ENCODE results near the gene LCORL.

DNA sequence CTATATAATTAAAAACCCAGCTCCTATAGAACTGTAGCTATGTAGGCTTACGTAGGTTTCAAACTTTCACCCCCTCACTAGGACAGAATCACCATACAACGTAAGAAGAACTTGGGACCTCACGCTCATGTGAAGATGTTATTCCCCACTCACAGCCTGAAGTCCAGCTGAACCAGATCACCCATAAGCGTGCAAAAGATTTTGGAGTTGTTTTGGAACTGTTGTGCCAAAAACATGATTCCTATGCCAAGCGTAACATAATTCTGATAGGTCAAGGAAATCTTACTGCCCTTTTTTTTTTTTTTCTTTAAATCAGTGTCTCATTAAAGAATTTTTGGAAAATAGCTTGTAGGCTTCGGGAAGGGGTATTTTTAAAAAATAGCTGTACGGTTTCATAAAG lies 57.0 kb downstream of the LCORL start:
- TF ChIP-seq, protein P1, sequence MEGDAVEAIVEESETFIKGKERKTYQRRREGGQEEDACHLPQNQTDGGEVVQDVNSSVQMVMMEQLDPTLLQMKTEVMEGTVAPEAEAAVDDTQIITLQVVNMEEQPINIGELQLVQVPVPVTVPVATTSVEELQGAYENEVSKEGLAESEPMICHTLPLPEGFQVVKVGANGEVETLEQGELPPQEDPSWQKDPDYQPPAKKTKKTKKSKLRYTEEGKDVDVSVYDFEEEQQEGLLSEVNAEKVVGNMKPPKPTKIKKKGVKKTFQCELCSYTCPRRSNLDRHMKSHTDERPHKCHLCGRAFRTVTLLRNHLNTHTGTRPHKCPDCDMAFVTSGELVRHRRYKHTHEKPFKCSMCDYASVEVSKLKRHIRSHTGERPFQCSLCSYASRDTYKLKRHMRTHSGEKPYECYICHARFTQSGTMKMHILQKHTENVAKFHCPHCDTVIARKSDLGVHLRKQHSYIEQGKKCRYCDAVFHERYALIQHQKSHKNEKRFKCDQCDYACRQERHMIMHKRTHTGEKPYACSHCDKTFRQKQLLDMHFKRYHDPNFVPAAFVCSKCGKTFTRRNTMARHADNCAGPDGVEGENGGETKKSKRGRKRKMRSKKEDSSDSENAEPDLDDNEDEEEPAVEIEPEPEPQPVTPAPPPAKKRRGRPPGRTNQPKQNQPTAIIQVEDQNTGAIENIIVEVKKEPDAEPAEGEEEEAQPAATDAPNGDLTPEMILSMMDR (IDR thresholded peaks at IDR 0.05; ENCODE audit: low read depth, low read length, poor library complexity, severe bottlenecking), result no peak
- TF ChIP-seq EZH2phosphoT487 (IDR thresholded peaks at IDR 0.05; ENCODE audit: borderline replicate concordance, low read length), result no peak
